GM18868 (cell line): ENCODE measurements around the gene RECK.
A peak's percentile ranks its signal among the peaks of the same experiment; 100 is the strongest.
"Not testable (repeated sequence)": the region's sequence is repeated elsewhere in the genome, so short reads cannot be mapped to it uniquely, and the experiment has no call there.

ENCODE experiments used
- ATAC-seq: cut with Tn5 transposase; IDR thresholded peaks from one replicate; pipeline ENCODE4 v1.9.1; 2021; ENCODE audit warnings: mild to moderate bottlenecking, moderate library complexity; ENCODE audit not compliant: unreplicated experiment

The RECK gene

DNA sequence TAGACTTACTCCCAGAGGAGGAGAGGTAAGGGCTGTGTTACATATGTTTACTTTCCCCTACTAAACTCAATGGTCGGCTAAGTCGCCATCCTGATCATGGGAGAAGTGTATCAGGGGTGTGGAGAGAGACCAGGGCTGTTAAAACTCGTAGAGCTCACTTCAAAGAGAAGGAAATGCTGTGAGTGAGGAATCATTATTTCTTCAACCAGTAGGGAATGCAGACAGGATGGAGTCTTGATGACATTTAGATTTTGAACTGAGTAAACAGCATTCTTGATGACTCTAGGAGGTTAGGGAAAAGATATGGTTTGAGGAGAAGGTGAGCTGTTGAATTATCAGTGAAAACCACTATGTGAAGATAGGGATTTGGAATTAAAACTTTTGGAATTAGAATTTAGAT is 17.3 kb downstream of the RECK start:
- ATAC-seq: no peak

DNA sequence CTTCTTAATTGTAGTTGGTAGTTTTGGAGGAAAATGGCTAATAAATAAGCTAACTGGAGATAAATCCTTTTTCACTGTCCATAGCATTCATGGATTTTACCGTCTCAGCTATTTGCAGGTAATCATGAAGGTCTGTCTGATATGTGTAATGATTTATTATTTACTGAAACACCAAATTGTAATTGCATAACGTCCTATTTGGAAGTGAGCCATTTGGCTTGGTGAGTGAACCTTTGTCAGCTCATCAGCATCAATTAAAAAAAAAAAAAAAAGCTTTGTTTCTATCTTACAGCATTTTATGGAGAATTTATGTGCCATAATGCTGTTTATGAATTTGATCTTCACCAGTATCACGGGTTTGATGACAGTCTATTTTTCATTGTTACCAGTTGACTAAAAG is 20.2 kb downstream of the RECK start:
- no peak for ATAC-seq

DNA sequence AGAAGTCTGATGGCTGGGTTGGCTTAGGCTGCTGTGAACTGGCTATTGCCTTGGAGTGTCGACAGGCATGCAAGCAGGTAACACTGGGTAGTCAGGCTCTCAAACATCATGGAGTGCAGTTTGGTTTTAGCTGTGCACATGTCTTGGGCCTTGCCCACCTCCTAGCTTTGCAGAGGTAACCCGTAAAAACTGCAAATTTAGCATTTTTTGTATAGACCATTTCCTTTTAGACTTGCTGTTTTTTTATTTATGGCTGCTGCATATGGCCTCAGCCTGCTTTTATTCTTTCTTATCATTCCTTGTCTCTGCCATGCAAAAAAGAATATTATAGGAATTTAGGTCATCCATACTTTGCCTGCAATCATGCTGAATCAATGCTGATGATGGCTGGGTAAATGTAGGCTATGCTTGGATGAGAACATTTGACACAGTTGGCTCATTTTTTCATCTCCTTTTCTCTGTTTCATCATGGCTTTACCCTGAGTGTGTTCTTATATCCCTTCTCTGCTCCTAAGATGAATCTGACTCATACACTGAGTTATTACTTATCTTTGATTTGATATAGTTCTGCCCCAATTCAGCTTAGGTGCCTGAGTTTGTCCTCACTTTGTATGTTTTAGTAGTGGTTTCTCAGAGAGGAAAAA is 27.2 kb downstream of the RECK start:
- no peak for ATAC-seq

DNA sequence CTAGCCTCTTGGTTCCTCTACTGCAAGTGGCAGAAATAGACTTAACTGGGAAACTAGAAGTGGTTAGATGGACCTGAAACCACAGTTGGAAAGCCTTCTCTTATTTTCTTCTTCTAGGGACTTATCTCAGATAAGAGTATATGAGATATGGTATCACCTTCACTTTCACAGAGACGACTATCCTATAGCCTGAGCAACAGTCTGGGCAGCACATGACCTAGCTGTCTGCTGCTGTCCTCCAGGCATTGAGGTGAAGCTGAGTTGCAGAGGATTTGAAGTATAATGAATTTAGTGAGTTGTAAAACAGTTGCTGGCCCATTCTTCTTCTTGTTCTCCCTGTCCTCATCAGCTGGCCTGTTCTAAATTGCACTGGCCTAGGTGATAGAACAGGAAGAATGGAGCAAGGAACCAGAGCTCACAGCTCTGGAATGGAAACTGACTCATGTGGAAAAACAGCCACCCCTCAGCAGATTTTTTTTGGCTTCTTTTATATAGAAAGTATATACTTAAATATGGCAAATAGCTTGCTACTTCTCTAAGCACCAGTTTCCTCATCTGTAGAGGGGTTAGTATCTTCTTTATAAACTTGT is 27.8 kb downstream of the RECK start:
- no peak for ATAC-seq

DNA sequence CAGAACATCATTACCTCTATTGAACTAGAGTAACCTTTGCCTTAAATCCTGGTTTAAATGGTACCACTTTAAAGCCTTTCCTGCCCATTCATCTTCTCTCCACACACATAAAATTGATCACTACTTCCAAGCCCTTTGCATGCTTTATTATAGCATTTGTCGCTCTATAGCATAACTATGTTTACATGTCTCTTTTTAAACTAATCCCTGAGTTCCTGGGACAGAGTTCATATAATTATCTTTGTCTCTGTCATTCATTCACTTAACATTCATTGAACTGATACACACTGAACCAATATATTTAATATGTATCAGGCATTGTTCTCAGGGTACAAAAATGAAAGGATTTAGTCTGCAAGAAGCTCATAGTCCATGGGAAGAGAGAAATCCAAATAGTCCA is 37.3 kb downstream of the RECK start:
- ATAC-seq: no peak

DNA sequence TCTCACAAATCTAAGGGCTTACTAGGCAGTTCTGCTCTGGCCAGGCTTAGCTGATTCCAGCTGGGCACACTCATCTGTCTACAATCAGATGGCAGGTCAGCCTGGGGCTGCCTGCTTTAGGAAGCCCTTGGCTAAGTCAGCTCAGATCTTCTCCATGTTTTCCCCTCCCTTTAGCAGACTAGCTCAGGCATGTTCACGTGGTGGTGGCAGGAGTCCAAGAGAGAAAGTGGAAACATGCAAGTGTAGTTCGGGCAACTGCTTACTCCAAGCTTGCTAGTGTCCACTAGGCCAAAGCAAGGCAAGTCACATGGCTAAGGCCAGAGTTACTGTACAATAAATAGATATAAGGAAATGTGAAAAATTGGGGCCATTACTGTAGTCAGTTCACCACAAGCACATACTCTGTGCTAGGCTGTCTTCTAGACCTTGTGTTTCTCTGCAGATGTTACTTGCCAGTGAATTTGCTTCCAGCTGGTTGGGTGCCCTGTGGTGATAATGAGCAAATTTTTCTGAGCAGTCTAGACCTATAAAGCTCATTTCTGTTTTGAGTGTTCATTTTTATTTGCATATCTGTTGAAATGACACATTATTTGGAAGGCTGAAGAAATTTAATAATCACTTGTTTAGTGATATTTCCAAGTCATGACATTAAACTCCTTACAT is 38.3 kb downstream of the RECK start:
- no peak for ATAC-seq

DNA sequence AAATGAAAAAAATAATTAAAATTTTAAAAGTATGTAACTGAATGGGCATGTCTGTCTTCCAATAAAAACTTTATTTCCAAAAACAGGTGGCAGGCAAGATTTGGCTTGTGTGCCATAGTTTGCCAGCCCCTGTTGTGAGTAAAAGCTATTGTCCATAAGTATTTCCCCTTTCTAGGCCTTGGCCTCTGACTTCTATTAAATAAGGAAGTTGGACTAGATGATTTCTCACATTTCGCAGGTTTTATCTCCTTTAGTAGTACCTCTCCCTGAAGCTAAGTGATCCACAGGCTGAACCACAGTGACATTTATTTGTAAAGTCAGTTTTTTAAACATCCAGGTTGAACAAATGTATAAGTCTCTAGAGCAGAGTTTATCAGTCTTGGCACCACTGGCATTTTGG is 41.3 kb downstream of the RECK start:
- ATAC-seq: no peak

- ATAC-seq: no peak
Observed at GRCh38 chr9:36080519-36080918, 43.8 kb downstream of the RECK start.

GRCh38 chr9:36082931-36083330 is 46.2 kb downstream of the RECK start:
- ATAC-seq: no peak

GRCh38 chr9:36086442-36086841 is 49.7 kb downstream of the RECK start:
- ATAC-seq: no peak

DNA sequence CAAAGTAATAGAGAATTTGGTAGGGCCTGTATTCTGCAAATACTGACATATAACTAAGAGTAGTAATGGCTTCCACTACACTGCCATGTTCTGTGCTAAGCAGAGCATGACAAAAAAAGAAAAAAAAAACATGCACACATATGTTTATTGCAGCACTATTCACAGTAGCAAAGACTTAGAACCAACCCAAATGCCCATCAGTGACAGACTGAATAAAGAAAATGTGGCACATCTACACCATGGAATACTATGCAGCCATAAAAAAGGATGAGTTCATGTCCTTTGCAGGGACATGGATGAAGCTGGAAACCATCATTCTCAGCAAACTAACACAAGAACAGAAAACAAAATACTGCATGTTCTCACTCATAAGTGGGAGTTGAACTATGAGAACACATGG is 50.3 kb downstream of the RECK start:
- not testable (repeated sequence) for ATAC-seq

GRCh38 chr9:36088020-36088419 is 51.3 kb downstream of the RECK start:
- ATAC-seq: no peak

- no peak for ATAC-seq
Observed at GRCh38 chr9:36091026-36091953, 54.6 kb downstream of the RECK start.

- ATAC-seq: no peak
Observed at GRCh38 chr9:36092014-36092413, 55.3 kb downstream of the RECK start.

GRCh38 chr9:36092509-36093215 is 55.9 kb downstream of the RECK start:
- ATAC-seq: peak; percentile 95

GRCh38 chr9:36093384-36093783 is 56.7 kb downstream of the RECK start:
- ATAC-seq: no peak

GRCh38 chr9:36099718-36100117 is 63.0 kb downstream of the RECK start:
- ATAC-seq: no peak

- no peak for ATAC-seq
Observed at GRCh38 chr9:36100532-36100931, 63.8 kb downstream of the RECK start.

GRCh38 chr9:36101916-36102741 is 65.4 kb downstream of the RECK start:
- ATAC-seq: no peak
